ENCODE results near the gene DNM3.
"Not testable (repeated sequence)": the region's sequence is repeated elsewhere in the genome, so short reads cannot be mapped to it uniquely, and the experiment has no call there.

- not testable (repeated sequence) for TF ChIP-seq POLR2A (IDR thresholded peaks at IDR 0.05; ENCODE audit: control extremely low read depth in 1 of 2, low read depth in 2 of 2, low read length in 2 of 2); SUZ12 (IDR thresholded peaks at IDR 0.05; ENCODE audit: low read length); CTCF (IDR thresholded peaks at IDR 0.05; ENCODE audit: control extremely low read depth in 1 of 3, insufficient read depth in 1 of 3, low read depth in 1 of 3, low read length in 3 of 3); ZNF274 (IDR thresholded peaks at IDR 0.05; ENCODE audit: borderline replicate concordance, extremely low read depth, low read length); POLR2AphosphoS5 (IDR thresholded peaks at IDR 0.05; ENCODE audit: low read depth, low read length); ATF3 (IDR thresholded peaks at IDR 0.05; ENCODE audit: insufficient read depth, low read depth, low read length); KDM1A (IDR thresholded peaks at IDR 0.05; ENCODE audit: borderline replicate concordance, low read length); EP300 (IDR thresholded peaks at IDR 0.05; ENCODE audit: borderline replicate concordance in 1 of 2, low read depth in 2 of 2, low read length in 2 of 2); NRF1 (IDR thresholded peaks at IDR 0.05; ENCODE audit: low read depth, low read length); CEBPB (IDR thresholded peaks at IDR 0.05; ENCODE audit: low read depth, low read length); HDAC2 (IDR thresholded peaks at IDR 0.05; ENCODE audit: borderline replicate concordance in 1 of 2, low read depth in 2 of 2, low read length in 2 of 2); PHF8 (conservative IDR thresholded peaks at IDR 0.05; ENCODE audit: low read depth, low read length); FOSL1 (IDR thresholded peaks at IDR 0.05; ENCODE audit: insufficient read depth, low read depth, low read length); RNF2 (IDR thresholded peaks at IDR 0.05; ENCODE audit: borderline replicate concordance, low read depth, low read length, missing control alignments, poor library complexity, severe bottlenecking)
These were observed 183.8 kb downstream of the DNM3 start for GRCh38 chr1:172024944-172025738.

All from H1 (cell line).